HEK293 (cell line): ENCODE measurements around the gene BHMT2.

Source experiments
- CTCF ChIP-seq: fragments of 450-650 bp; formaldehyde crosslinking; IDR thresholded peaks from 2 replicates; pipeline ENCODE4 v1.5.1; 2016; ENCODE audit warnings: missing biosample characterization, missing genetic modification characterization
- ZBTB21 ChIP-seq: fragments of 450-650 bp; formaldehyde crosslinking; IDR thresholded peaks from 2 replicates; pipeline ENCODE4 v1.5.1; 2017; ENCODE audit warnings: missing biosample characterization, missing genetic modification characterization
- ZNF660 ChIP-seq: fragments of 450-650 bp; IDR thresholded peaks from 2 replicates; pipeline ENCODE4 v1.5.1; 2018; ENCODE audit warnings: missing biosample characterization, mild to moderate bottlenecking, missing genetic modification characterization
- ZNF791 ChIP-seq: fragments of 450-650 bp; formaldehyde crosslinking; IDR thresholded peaks from 2 replicates; pipeline ENCODE4 v1.5.1; 2016; ENCODE audit warnings: missing biosample characterization, missing genetic modification characterization
- TF ChIP-seq, protein P1 (sequence below): fragments of 450-650 bp; formaldehyde crosslinking; IDR thresholded peaks from 2 replicates; pipeline ENCODE4 v1.5.1; 2016; ENCODE audit warnings: missing biosample characterization, missing genetic modification characterization

DNA sequence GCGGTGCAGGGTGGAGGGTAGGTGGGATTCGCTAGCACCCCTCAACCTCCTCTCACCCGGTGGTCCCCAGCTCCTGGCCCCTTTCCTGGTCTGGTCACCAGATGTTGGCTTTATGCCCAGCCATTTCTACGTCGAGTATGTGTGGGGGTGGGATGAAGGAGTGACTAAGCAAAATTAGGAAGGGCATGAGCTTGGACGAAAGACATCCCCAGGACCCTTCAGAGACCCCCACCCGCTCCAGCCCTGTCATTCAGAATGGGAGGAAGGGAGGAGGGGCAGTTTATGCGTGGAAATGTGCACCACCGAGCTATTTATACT is 742 bp downstream of the BHMT2 start:
- TF ChIP-seq CTCF (tag by site-specific recombination) (no peak), ZNF791 (tag by site-specific recombination) (no peak), ZNF660 (tag by site-specific recombination) (no peak), ZBTB21 (tag by site-specific recombination) (no peak)
- TF ChIP-seq, protein P1, sequence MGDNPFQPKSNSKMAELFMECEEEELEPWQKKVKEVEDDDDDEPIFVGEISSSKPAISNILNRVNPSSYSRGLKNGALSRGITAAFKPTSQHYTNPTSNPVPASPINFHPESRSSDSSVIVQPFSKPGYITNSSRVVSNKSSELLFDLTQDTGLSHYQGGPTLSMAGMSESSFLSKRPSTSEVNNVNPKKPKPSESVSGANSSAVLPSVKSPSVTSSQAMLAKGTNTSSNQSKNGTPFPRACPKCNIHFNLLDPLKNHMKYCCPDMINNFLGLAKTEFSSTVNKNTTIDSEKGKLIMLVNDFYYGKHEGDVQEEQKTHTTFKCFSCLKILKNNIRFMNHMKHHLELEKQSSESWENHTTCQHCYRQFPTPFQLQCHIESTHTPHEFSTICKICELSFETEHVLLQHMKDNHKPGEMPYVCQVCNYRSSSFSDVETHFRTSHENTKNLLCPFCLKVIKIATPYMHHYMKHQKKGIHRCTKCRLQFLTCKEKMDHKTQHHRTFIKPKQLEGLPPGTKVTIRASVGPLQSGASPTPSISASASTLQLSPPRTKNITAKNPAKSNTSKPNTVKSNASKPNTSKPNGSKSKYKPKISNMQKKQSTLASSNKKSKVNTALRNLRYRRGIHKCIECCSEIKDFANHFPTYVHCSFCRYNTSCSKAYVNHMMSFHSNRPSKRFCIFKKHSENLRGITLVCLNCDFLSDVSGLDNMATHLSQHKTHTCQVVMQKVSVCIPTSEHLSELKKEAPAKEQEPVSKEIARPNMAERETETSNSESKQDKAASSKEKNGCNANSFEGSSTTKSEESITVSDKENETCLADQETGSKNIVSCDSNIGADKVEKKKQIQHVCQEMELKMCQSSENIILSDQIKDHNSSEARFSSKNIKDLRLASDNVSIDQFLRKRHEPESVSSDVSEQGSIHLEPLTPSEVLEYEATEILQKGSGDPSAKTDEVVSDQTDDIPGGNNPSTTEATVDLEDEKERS: no peak
